ENCODE measurements around the gene RBM10. TPM values are rescaled to one million over a fixed set of nuclear protein-coding genes. Genes with fewer than 3 reads are reported as not detected.

The RBM10 gene
- total RNA-seq, 4 donors from 2014 or later = 24.3 to 27.0 (median 25.4) TPM

- DNase-seq (ENCODE audit: low spot score) (no peak), ATAC-seq (ENCODE audit: low FRiP score) (peak; percentile 60)
- no peak for TF ChIP-seq CTCF (IDR thresholded peaks at IDR 0.05)
These were observed 24.9 kb downstream of the RBM10 start for GRCh38 chrX:47169726-47170515.

- no peak for ATAC-seq (ENCODE audit: low FRiP score)
- no peak for TF ChIP-seq CTCF (IDR thresholded peaks at IDR 0.05)
- no peak for DNase-seq (ENCODE audit: low spot score)
These were observed 26.1 kb downstream of the RBM10 start for GRCh38 chrX:47170861-47171692.

GRCh38 chrX:47171996-47172395 lies 27.0 kb downstream of the RBM10 start:
- no peak for TF ChIP-seq CTCF (IDR thresholded peaks at IDR 0.05)
- DNase-seq (ENCODE audit: low spot score) = no peak
- no peak for ATAC-seq (ENCODE audit: low FRiP score)

DNA sequence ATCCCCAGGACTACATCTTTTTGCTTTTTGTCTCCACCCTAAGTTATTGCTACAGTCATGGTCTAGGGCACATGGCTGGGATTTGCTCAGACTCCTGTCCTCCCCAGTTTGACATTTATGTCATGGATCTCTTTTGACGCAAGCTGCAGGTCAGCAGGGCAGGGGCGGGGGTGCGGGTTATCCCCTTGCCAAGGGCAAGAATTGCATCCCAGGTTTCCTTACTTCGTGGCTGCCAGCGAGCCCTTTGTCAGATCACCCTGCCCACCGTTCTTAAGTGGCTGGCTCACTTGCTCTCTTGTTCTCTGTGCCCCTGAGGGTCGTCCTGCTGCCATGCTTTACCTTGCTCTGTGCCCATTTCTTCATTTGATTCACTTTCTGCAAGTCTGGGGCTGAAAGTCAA lies 27.5 kb downstream of the RBM10 start:
- DNase-seq (ENCODE audit: low spot score) (no peak), ATAC-seq (ENCODE audit: low FRiP score) (no peak)
- no peak for TF ChIP-seq CTCF (IDR thresholded peaks at IDR 0.05)

GRCh38 chrX:47172971-47173792 lies 28.2 kb downstream of the RBM10 start:
- no peak for DNase-seq (ENCODE audit: low spot score)
- no peak for ATAC-seq (ENCODE audit: low FRiP score)
- no peak for TF ChIP-seq CTCF (IDR thresholded peaks at IDR 0.05)

DNA sequence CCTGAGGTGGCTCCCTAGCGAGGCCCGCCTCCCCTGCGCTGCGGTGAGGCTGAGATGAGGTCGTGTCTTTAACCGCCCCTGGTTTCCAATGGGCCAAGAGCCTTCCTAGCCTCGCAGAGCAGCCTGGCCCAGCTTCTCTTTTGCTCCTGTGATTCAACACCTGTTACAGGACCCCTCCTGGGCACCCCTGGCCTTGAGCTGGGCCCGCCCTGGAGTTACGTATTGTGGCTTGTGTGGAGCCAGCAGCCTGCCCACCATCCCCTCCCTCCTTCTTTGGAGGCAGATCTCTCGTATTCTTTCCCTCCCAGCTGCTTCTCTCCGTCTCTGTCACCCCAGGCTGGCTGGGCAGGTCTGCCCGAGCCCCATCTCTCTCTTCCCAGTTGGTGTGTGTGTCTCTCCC lies 29.4 kb downstream of the RBM10 start:
- no peak for TF ChIP-seq CTCF (IDR thresholded peaks at IDR 0.05)
- ATAC-seq (ENCODE audit: low FRiP score) = no peak
- no peak for DNase-seq (ENCODE audit: low spot score)

Data from omental fat pad (tissue), 4 donors.